HG02852 (cell line): ENCODE measurements around the gene CAMKK1.
A peak's percentile ranks its signal among the peaks of the same experiment; 100 is the strongest.

Source experiments
- ATAC-seq: cut with Tn5 transposase; IDR thresholded peaks from one replicate; pipeline ENCODE4 v1.9.1; 2021; ENCODE audit warnings: mild to moderate bottlenecking, moderate library complexity; ENCODE audit not compliant: unreplicated experiment

Gene CAMKK1

GRCh38 chr17:3893003-3893719 is at the start of gene CAMKK1:
Gene CAMKK1, minus strand, starts transcription at chr17:3893053. Its CDS starts 7,366 bp downstream, at chr17:3885687.
- ATAC-seq, result peak; percentile 84

- ATAC-seq, result no peak
Measured at GRCh38 chr17:3940965-3941698, 48.3 kb upstream of the CAMKK1 start.

DNA sequence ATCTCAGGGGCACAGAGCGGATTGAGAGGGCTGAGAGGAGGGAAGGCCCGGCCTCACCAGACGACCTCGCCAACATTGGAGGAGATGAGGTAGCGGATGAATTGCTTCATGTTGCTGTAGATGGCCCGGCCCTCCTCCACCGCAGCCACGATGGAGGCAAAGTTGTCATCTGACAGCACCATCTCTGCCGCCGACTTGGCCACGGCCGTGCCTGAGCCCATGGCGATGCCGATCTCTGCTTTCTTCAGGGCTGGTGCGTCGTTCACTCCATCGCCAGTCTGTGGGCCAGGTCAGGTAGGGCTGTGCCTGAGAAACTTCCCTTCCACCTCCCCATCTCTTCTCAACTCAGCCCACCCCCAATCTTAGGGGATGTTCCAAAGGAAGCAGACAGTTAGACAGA is 44.5 kb upstream of the CAMKK1 start:
- no peak for ATAC-seq

DNA sequence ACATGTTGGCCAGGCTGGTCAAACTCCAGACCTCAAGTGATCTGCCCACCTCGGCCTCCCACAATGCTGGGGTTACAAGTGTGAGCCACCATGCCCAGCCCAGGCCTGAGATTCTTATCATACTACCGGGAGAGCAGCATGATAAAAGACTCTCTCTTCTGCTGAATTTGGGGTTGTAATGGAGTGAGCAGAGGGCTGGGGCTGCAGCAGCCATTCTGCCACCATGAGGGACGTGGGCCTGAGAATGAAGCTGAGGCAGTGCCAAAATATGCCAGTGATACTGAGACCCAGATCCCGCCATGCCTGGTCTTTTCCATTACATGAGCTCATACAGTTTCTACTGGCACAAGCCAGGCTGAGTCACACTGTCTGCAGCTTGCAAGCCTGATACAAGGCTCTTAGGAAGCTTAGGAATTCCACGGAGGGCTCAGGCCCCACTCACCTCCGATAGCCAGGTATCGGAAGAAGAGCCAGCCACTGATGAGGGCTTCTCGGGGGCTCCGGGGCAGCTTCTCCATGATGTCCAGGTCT is 43.0 kb upstream of the CAMKK1 start:
- no peak for ATAC-seq

DNA sequence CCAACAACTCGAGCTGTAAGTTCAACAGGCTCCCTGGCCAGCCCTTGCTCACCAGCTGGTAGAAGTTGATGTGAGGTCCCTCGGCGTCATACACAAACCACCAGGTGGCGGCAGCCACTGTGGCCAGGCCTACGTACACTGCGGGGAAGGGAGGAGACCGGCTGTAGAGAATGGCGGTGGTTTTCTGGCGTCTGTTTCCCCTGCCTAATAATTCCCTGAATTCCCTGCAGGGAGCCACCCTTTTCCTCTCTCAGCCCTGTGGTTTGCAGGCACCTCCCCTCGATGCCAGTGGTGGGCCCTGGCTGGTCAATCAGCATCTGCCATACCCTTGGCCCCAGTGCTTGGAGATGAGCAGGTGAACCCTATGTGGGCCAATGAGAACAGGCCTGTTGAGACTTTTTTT is 42.3 kb upstream of the CAMKK1 start:
- no peak for ATAC-seq

DNA sequence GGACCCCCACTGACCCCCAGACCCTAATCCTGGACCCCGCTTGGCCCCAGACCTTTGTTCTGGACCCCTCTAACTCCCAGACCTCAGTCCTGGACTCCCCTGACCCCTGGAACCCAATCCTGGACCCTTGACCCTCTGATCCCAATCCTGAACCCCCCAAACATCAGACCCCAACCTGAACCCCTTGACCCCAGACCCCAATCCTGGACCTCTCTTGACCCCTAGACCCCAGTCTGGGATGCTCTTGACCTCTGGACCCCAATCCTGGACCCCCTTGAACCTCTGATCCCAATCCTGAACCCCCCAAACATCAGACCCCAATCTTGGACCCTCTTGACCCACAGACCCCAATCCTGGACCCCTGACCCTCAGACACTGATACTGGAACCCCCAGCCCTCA is 36.9 kb upstream of the CAMKK1 start:
- no peak for ATAC-seq

DNA sequence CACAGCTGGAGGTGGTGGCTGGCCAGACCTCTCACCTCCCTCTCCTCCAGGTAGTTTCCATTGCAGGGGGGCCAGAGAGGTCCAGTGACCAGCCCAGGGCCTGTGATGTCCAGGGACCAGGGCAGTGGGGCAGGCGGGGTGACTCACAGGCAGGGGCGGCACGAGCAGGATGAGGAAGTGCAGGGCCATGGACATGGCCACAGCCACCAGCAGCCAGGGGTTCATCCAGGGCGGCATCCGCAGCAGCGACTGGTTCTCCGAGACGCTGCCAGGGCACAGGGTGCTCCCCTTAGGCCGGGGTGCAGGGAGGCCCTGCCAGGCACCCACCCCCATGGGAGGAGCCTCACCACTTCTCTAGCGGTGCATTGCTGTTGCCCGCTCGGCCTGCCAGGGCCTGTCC is 36.3 kb upstream of the CAMKK1 start:
- no peak for ATAC-seq

- no peak for ATAC-seq
Measured at GRCh38 chr17:3928406-3928805, 35.6 kb upstream of the CAMKK1 start.

GRCh38 chr17:3927628-3928340 is 34.9 kb upstream of the CAMKK1 start:
- ATAC-seq, result no peak

- ATAC-seq, result no peak
Measured at GRCh38 chr17:3926860-3927627, 34.2 kb upstream of the CAMKK1 start.

GRCh38 chr17:3925684-3926485 is 33.0 kb upstream of the CAMKK1 start:
- ATAC-seq, result no peak

- ATAC-seq, result no peak
Measured at GRCh38 chr17:3924512-3925350, 31.9 kb upstream of the CAMKK1 start.

DNA sequence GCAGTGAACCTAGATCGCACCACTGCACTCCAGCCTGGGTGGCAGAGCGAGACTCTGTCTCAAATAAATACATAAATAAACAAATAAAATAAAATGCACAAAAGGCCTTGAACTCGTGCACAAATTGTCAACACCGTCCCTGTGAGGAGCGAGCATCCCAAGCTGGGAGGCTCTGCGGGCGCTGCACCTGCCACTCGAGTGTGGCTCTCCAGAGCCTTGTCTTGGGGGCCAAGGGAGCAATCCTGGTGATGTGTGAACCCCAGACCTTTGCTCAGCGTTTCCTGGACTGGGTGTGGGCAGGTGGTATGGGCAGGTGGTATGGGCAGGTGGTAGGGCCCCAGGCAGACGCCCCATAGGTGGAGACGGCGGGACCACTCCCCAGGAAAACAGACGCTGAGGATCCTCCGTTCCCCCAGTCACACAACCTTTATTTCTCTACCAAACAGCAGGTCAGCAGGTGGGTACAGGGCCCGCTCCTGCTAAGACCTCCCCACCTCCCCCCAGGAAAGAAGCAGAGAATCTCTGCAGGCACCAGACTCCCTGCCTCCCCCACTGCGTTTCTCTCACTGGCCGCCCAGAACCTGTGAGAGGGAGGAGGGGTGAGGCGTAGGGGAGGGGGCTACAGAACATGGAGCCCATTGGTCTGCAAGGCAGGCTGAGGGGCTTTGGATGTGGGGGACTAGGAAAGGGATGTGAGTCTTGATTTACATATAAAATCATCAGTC is 30.8 kb upstream of the CAMKK1 start:
- ATAC-seq, result no peak

- no peak for ATAC-seq
Measured at GRCh38 chr17:3922765-3923164, 29.9 kb upstream of the CAMKK1 start.

GRCh38 chr17:3921502-3922319 is 28.9 kb upstream of the CAMKK1 start:
- no peak for ATAC-seq

DNA sequence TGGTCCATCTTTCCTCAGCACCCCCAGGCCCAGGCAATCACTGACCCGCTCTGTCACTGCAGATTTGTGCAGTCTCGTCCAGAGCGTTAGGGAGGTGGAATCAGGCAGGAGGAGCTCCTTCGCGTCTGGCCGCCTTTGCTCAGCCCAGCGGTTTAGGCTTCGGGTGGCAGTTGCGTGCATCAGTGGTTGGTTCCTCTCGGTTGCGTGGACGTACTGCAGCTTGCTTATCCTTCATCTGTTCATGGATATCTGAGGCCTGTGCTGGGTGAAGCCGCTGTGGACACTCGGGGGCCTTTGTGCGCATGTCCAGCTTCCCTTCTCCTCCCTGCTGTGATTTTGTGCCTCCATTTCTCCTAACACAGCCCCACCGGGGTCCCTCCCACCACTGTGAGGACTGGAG is 28.2 kb upstream of the CAMKK1 start:
- no peak for ATAC-seq

DNA sequence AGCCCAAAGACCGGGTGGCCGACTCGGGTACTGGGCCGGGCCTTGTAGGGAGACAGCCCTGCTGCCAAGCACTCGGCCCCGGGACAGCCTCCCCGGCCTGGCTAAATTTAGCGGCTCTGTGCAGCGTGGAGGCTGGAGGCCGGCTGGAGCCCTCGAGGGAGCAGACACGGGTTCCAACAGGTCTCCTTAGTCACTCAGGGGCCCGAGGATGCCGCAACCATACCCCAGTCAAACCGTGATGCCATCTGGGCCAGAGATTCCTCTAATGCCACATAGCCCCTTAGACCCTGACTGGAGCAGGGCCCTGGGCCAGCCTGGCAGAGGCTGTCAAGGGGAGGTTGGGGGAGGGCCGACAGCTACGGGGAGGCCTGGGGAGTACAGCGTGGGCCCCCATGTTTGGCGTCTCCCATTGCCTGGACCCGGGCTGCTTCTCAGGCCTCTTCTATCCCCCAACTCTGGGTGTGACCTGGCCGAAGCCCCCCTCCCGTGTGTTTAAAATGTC is 26.3 kb upstream of the CAMKK1 start:
- ATAC-seq, result no peak
